ENCODE results near the gene ZAP70.
"Not testable (repeated sequence)": the region's sequence is repeated elsewhere in the genome, so short reads cannot be mapped to it uniquely, and the experiment has no call there.

The ZAP70 gene

GRCh38 chr2:97713296-97714083, at the start of gene ZAP70:
TSS of gene ZAP70 (plus strand) at chr2:97713576. CDS start at chr2:97724037, 10,461 bp downstream.
- no peak for DNase-seq

- DNase-seq: peak in 1 of 3 experiments; percentile 88
Measured at GRCh38 chr2:97663626-97663961, 49.8 kb upstream of the ZAP70 start.

GRCh38 chr2:97663962-97664635, 49.3 kb upstream of the ZAP70 start, which contains the start of gene ACTR1B:
TSS of gene ACTR1B (minus strand) at chr2:97664044. CDS start at chr2:97663890, 154 bp downstream.
- DNase-seq: peak; percentile 96 to 99 (median 98)

GRCh38 chr2:97664636-97664970, 48.8 kb upstream of the ZAP70 start:
- no peak for DNase-seq

- DNase-seq: no peak
Measured at GRCh38 chr2:97669448-97669847, 43.9 kb upstream of the ZAP70 start, which contains the start of gene C2orf92. TSS of gene C2orf92 (plus strand) at chr2:97669713. CDS start at chr2:97669789, 76 bp downstream.

GRCh38 chr2:97670471-97670870, 42.9 kb upstream of the ZAP70 start:
- no peak for DNase-seq

- peak in 2 of 3 experiments; percentile 3 to 55 for DNase-seq
Measured at GRCh38 chr2:97671526-97671925, 41.9 kb upstream of the ZAP70 start.

- not testable (repeated sequence) for DNase-seq
Measured at GRCh38 chr2:97672606-97673140, 40.7 kb upstream of the ZAP70 start.

GRCh38 chr2:97673182-97673914, 40.0 kb upstream of the ZAP70 start:
- DNase-seq: no peak

- DNase-seq: peak in 2 of 3 experiments; percentile 24 to 62
Measured at GRCh38 chr2:97673915-97674283, 39.5 kb upstream of the ZAP70 start.

GRCh38 chr2:97675430-97676113, 37.8 kb upstream of the ZAP70 start:
- peak in 2 of 3 experiments; percentile 56 to 85 for DNase-seq

GRCh38 chr2:97676620-97677019, 36.8 kb upstream of the ZAP70 start:
- no peak for DNase-seq

- DNase-seq: no peak
Measured at GRCh38 chr2:97677480-97677879, 35.9 kb upstream of the ZAP70 start.

- DNase-seq: no peak
Measured at GRCh38 chr2:97678298-97678697, 35.1 kb upstream of the ZAP70 start.

GRCh38 chr2:97687235-97687634, 26.1 kb upstream of the ZAP70 start:
- not testable (repeated sequence) for DNase-seq

- no peak for DNase-seq
Measured at GRCh38 chr2:97688062-97688827, 25.1 kb upstream of the ZAP70 start.

- no peak for DNase-seq
Measured at GRCh38 chr2:97691166-97691565, 22.2 kb upstream of the ZAP70 start.

- no peak for DNase-seq
Measured at GRCh38 chr2:97693476-97693875, 19.9 kb upstream of the ZAP70 start.

GRCh38 chr2:97695744-97696143, 17.6 kb upstream of the ZAP70 start:
- DNase-seq: no peak

GRCh38 chr2:97697252-97698235, 15.8 kb upstream of the ZAP70 start:
- DNase-seq: peak; percentile 72 to 91 (median 87)

- DNase-seq: no peak
Measured at GRCh38 chr2:97698530-97698929, 14.8 kb upstream of the ZAP70 start.

Data from NCI-H1417 (cell line).